ENCODE data around the gene CFAP161. TPM values are rescaled to one million over a fixed set of nuclear protein-coding genes. Genes with fewer than 3 reads are reported as not detected.
A peak's percentile ranks its signal among the peaks of the same experiment; 100 is the strongest.

The CFAP161 gene
- total and polyA plus RNA-seq, 3 donors from 2014 or later, result 4.6 to 19.7 (median 8.7) TPM

GRCh38 chr15:81105545-81105944, 28.5 kb upstream of the CFAP161 start:
- no peaks in the 10 kb centered on the region for H3K9me3 ChIP-seq
- H3K4me3 ChIP-seq, result no peak overlapping the region
- no peak for DNase-seq
- no peaks in the 10 kb centered on the region for H3K27me3 ChIP-seq
- TF ChIP-seq POLR2A (IDR thresholded peaks at IDR 0.05) (no peak), CTCF (IDR thresholded peaks at IDR 0.05) (no peak)
- WGBS, 2 donors, result 82 to 83% methylated on average over 4 of the region's 4 CpGs
- no peaks in the 10 kb centered on the region for H3K36me3 ChIP-seq (ENCODE audit: low read depth, missing control alignments)
- H3K4me1 ChIP-seq, result no peaks in the 10 kb centered on the region
- intact Hi-C loops (cut with DNase I; ENCODE audit: low total_unique reads), result loop anchor here (5.0 kb wide), 1 partner anchor 162 kb away; no protein-coding TSS in a partner anchor
- no peak overlapping the region for H3K27ac ChIP-seq

GRCh38 chr15:81106560-81106959, 27.5 kb upstream of the CFAP161 start:
- no peaks in the 10 kb centered on the region for H3K36me3 ChIP-seq (ENCODE audit: low read depth, missing control alignments)
- H3K4me3 ChIP-seq, result no peak overlapping the region
- no peak overlapping the region for H3K27ac ChIP-seq
- H3K27me3 ChIP-seq, result no peaks in the 10 kb centered on the region
- no peaks in the 10 kb centered on the region for H3K4me1 ChIP-seq
- DNase-seq, result peak; percentile 67
- intact Hi-C loops (cut with DNase I; ENCODE audit: low total_unique reads), result loop anchor here (5.0 kb wide), 1 partner anchor 161 kb away; no protein-coding TSS in a partner anchor
- TF ChIP-seq POLR2A (IDR thresholded peaks at IDR 0.05) (no peak), CTCF (IDR thresholded peaks at IDR 0.05) (peak; percentile 51 to 80 (median 64))
- WGBS, 2 donors, result 48 to 55% methylated on average over 6 of the region's 6 CpGs
- no peaks in the 10 kb centered on the region for H3K9me3 ChIP-seq

- Histone ChIP-seq H3K4me1 (no peaks in the 10 kb centered on the region), H3K27ac (no peak overlapping the region), H3K36me3 (ENCODE audit: low read depth, missing control alignments) (no peaks in the 10 kb centered on the region), H3K4me3 (no peak overlapping the region), H3K9me3 (no peaks in the 10 kb centered on the region), H3K27me3 (no peaks in the 10 kb centered on the region)
- TF ChIP-seq CTCF (IDR thresholded peaks at IDR 0.05) (no peak), POLR2A (IDR thresholded peaks at IDR 0.05) (no peak)
- no peak for DNase-seq
- WGBS, 2 donors, result 86 to 87% methylated on average over 4 of the region's 4 CpGs
- intact Hi-C loops (cut with DNase I; ENCODE audit: low total_unique reads), result loop anchor here (5.0 kb wide), 1 partner anchor 159 kb away; no protein-coding TSS in a partner anchor
Measured at GRCh38 chr15:81107889-81108288, 26.2 kb upstream of the CFAP161 start.

GRCh38 chr15:81108427-81108826, 25.6 kb upstream of the CFAP161 start:
- Histone ChIP-seq H3K4me1 (no peaks in the 10 kb centered on the region), H3K27me3 (no peaks in the 10 kb centered on the region)
- TF ChIP-seq CTCF (IDR thresholded peaks at IDR 0.05) (peak in 2 of 3 experiments; percentile 22 to 40), POLR2A (IDR thresholded peaks at IDR 0.05) (no peak)

GRCh38 chr15:81111018-81111417, 23.1 kb upstream of the CFAP161 start:
- TF ChIP-seq CTCF (IDR thresholded peaks at IDR 0.05) (no peak), POLR2A (IDR thresholded peaks at IDR 0.05) (no peak)
- Histone ChIP-seq H3K4me1 (no peaks in the 10 kb centered on the region), H3K9me3 (no peaks in the 10 kb centered on the region), H3K27me3 (no peaks in the 10 kb centered on the region), H3K4me3 (no peak overlapping the region), H3K36me3 (ENCODE audit: low read depth, missing control alignments) (no peaks in the 10 kb centered on the region), H3K27ac (no peak overlapping the region)
- DNase-seq, result no peak
- WGBS, 2 donors, result 69 to 81% methylated on average over 4 of the region's 4 CpGs
- intact Hi-C loops (cut with DNase I; ENCODE audit: low total_unique reads), result no loop called here

More at GRCh38 chr15:81108427-81108826, 25.6 kb upstream of the CFAP161 start:
- H3K36me3 ChIP-seq (ENCODE audit: low read depth, missing control alignments), result no peaks in the 10 kb centered on the region
- H3K9me3 ChIP-seq, result no peaks in the 10 kb centered on the region
- DNase-seq, result no peak
- intact Hi-C loops (cut with DNase I; ENCODE audit: low total_unique reads), result loop anchor here (5.0 kb wide), 1 partner anchor 159 kb away; no protein-coding TSS in a partner anchor
- no peak overlapping the region for H3K4me3 ChIP-seq
- no peak overlapping the region for H3K27ac ChIP-seq
- 38 to 53% methylated on average over 1 of the region's 1 CpG for WGBS, 2 donors
